SK-N-SH treated with all-trans-retinoic acid at 6 μM for 48 hours (cell line): ENCODE data around the gene TBXA2R.

Source experiments
- ATAC-seq: fragments of 200-7000 bp; cut with Tn5 transposase; 3 replicates; pipeline ENCODE4 v1.9.1; 2020; ENCODE audit warnings: mild to moderate bottlenecking, moderate library complexity
- ARNTL ChIP-seq: fragments of 450-650 bp; formaldehyde crosslinking; IDR thresholded peaks from 2 replicates; pipeline ENCODE4 v1.5.0; 2020; ENCODE audit warnings: low read depth, mild to moderate bottlenecking, moderate library complexity, borderline replicate concordance
- BACH2 ChIP-seq: fragments of 250-450 bp; sonication (Bioruptor Pico); IDR thresholded peaks from 2 replicates; pipeline ENCODE4 v1.9.0; 2021; ENCODE audit warnings: mild to moderate bottlenecking, borderline replicate concordance
- CSDC2 ChIP-seq: fragments of 250-450 bp; sonication (Bioruptor Pico); IDR thresholded peaks from 2 replicates; pipeline ENCODE4 v1.5.0; 2020; ENCODE audit warnings: mild to moderate bottlenecking, moderate library complexity
- ESRRG ChIP-seq: fragments of 250-450 bp; sonication (Bioruptor Pico); IDR thresholded peaks from 2 replicates; pipeline ENCODE4 v1.6.1; 2021; ENCODE audit warnings: mild to moderate bottlenecking
- GLIS3 ChIP-seq: fragments of 250-450 bp; sonication (Bioruptor Pico); IDR thresholded peaks from 2 replicates; pipeline ENCODE4 v1.5.0; 2020; ENCODE audit warnings: mild to moderate bottlenecking, moderate library complexity
- ISL1 ChIP-seq: fragments of 250-450 bp; sonication (Bioruptor Pico); IDR thresholded peaks from 2 replicates; pipeline ENCODE4 v2.1.2; 2022; ENCODE audit warnings: mild to moderate bottlenecking, moderate library complexity
- OSR1 ChIP-seq: fragments of 250-450 bp; sonication (Bioruptor Pico); IDR thresholded peaks from 2 replicates; pipeline ENCODE4 v1.8.0; 2022; ENCODE audit warnings: moderate library complexity, mild to moderate bottlenecking, inconsistent platforms
- RARB ChIP-seq: fragments of 250-450 bp; sonication (Bioruptor Pico); IDR thresholded peaks from 2 replicates; pipeline ENCODE4 v1.8.0; 2021; ENCODE audit warnings: mild to moderate bottlenecking, moderate library complexity
- SNAI2 ChIP-seq: fragments of 250-450 bp; sonication (Bioruptor Pico); IDR thresholded peaks from 2 replicates; pipeline ENCODE4 v1.5.0; 2020; ENCODE audit warnings: mild to moderate bottlenecking, moderate library complexity
- TCF4 ChIP-seq: fragments of 250-450 bp; sonication (Bioruptor Pico); IDR thresholded peaks from 2 replicates; pipeline ENCODE4 v1.8.0; 2021; ENCODE audit warnings: mild to moderate bottlenecking, moderate library complexity, borderline replicate concordance
- TOX ChIP-seq: fragments of 250-450 bp; sonication (Bioruptor Pico); IDR thresholded peaks from 2 replicates; pipeline ENCODE4 v1.8.0; 2021; ENCODE audit warnings: mild to moderate bottlenecking, moderate library complexity, borderline replicate concordance
- ZC3H10 ChIP-seq: fragments of 250-450 bp; sonication (Bioruptor Pico); IDR thresholded peaks from 2 replicates; pipeline ENCODE4 v1.5.1; 2021; ENCODE audit warnings: mild to moderate bottlenecking, moderate library complexity
- ZFP3 ChIP-seq: fragments of 250-450 bp; sonication (Bioruptor Pico); IDR thresholded peaks from 2 replicates; pipeline ENCODE4 v1.5.0; 2020; ENCODE audit warnings: mild to moderate bottlenecking, moderate library complexity
- ZFP30 ChIP-seq: fragments of 450-650 bp; formaldehyde crosslinking; IDR thresholded peaks from 2 replicates; pipeline ENCODE4 v1.5.0; 2022; ENCODE audit warnings: mild to moderate bottlenecking, moderate library complexity
- ZNF565 ChIP-seq: fragments of 450-650 bp; formaldehyde crosslinking; conservative IDR thresholded peaks from 2 replicates; pipeline ENCODE4 v1.5.0; 2020; ENCODE audit warnings: low read depth, mild to moderate bottlenecking, moderate library complexity
- ZNF70 ChIP-seq: fragments of 450-650 bp; formaldehyde crosslinking; IDR thresholded peaks from 2 replicates; pipeline ENCODE4 v1.5.0; 2020; ENCODE audit warnings: mild to moderate bottlenecking, moderate library complexity
- ZNF8 ChIP-seq: fragments of 450-650 bp; formaldehyde crosslinking; IDR thresholded peaks from 2 replicates; pipeline ENCODE4 v1.5.0; 2020; ENCODE audit warnings: mild to moderate bottlenecking, moderate library complexity
- TF ChIP-seq, protein P1 (sequence below): fragments of 250-450 bp; sonication (Bioruptor Pico); IDR thresholded peaks from 2 replicates; pipeline ENCODE4 v1.5.1; 2021; ENCODE audit warnings: mild to moderate bottlenecking, moderate library complexity
- TF ChIP-seq, protein P2 (sequence below): fragments of 250-450 bp; sonication (Bioruptor Pico); IDR thresholded peaks from 2 replicates; pipeline ENCODE4 v1.5.0; 2020; ENCODE audit warnings: mild to moderate bottlenecking, moderate library complexity
- TF ChIP-seq, protein P3 (sequence below): fragments of 250-450 bp; sonication (Bioruptor Pico); IDR thresholded peaks from 2 replicates; pipeline ENCODE4 v1.5.1; 2020; ENCODE audit warnings: low read depth, mild to moderate bottlenecking, moderate library complexity
- TF ChIP-seq, protein P4 (sequence below): fragments of 250-450 bp; sonication (Bioruptor Pico); IDR thresholded peaks from 2 replicates; pipeline ENCODE4 v1.8.0; 2020; ENCODE audit warnings: mild to moderate bottlenecking, moderate library complexity, borderline replicate concordance
- TF ChIP-seq, protein P5 (sequence below): fragments of 250-450 bp; sonication (Bioruptor Pico); IDR thresholded peaks from 2 replicates; pipeline ENCODE4 v1.8.0; 2021; ENCODE audit warnings: low read depth, mild to moderate bottlenecking, moderate library complexity, borderline replicate concordance

TBXA2R gene

DNA sequence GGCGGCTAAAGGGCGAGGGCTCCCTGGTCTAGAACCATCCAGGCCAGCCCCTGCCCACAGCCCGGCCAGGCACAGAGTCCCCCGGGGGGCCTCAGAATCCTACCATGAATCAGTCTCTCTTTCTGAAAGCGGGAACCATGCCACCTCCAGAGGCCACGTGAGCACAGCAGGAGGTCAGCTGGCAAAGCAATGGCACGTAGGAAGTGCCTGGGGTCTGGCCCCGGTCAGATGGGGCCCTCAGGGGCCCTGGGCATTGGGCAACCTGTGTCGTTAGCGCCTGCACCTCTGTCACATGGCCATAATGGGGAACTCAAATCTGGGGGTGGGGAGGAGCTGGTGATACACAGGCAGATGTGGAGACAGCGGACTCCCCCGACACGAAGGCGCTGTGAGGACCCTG is 58.1 kb downstream of the TBXA2R start:
- TF ChIP-seq TCF4 (CRISPR knock-in tag) (no peak), ARNTL (CRISPR knock-in tag) (no peak), ZNF565 (CRISPR knock-in tag) (no peak), ZC3H10 (CRISPR knock-in tag) (no peak), GLIS3 (no peak), SNAI2 (CRISPR knock-in tag) (no peak)
- TF ChIP-seq, protein P1, sequence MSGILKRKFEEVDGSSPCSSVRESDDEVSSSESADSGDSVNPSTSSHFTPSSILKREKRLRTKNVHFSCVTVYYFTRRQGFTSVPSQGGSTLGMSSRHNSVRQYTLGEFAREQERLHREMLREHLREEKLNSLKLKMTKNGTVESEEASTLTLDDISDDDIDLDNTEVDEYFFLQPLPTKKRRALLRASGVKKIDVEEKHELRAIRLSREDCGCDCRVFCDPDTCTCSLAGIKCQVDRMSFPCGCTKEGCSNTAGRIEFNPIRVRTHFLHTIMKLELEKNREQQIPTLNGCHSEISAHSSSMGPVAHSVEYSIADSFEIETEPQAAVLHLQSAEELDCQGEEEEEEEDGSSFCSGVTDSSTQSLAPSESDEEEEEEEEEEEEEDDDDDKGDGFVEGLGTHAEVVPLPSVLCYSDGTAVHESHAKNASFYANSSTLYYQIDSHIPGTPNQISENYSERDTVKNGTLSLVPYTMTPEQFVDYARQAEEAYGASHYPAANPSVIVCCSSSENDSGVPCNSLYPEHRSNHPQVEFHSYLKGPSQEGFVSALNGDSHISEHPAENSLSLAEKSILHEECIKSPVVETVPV: no peak
- TF ChIP-seq, protein P2, sequence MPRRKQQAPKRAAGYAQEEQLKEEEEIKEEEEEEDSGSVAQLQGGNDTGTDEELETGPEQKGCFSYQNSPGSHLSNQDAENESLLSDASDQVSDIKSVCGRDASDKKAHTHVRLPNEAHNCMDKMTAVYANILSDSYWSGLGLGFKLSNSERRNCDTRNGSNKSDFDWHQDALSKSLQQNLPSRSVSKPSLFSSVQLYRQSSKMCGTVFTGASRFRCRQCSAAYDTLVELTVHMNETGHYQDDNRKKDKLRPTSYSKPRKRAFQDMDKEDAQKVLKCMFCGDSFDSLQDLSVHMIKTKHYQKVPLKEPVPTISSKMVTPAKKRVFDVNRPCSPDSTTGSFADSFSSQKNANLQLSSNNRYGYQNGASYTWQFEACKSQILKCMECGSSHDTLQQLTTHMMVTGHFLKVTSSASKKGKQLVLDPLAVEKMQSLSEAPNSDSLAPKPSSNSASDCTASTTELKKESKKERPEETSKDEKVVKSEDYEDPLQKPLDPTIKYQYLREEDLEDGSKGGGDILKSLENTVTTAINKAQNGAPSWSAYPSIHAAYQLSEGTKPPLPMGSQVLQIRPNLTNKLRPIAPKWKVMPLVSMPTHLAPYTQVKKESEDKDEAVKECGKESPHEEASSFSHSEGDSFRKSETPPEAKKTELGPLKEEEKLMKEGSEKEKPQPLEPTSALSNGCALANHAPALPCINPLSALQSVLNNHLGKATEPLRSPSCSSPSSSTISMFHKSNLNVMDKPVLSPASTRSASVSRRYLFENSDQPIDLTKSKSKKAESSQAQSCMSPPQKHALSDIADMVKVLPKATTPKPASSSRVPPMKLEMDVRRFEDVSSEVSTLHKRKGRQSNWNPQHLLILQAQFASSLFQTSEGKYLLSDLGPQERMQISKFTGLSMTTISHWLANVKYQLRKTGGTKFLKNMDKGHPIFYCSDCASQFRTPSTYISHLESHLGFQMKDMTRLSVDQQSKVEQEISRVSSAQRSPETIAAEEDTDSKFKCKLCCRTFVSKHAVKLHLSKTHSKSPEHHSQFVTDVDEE (CRISPR knock-in tag): no peak
- ATAC-seq: no peak

DNA sequence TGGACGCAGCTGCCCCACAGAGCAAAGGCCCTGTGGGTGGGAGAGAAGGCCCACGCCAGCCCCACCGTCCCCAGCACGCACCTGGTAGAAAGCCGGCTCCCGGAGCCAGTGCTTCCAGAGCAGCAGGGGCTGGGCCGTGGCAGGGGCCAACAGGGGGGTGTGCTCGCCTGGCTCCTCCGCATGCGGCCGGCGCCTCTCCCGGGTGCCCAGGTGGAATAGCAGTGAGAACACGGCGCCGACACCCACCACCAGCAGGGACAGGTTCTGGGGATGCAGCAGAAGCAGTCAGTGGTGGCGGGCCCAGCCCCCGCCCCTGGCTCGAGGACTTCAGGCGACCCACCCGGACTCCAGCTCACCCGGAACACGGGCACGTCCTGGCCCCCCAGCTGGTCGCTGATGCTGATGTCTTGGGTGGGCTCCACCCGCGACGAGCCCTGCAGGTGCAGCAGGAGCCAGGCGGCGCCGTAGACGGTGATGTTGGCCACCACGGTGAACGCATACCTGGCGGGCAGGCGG is 58.9 kb downstream of the TBXA2R start:
- ATAC-seq: no peak
- TF ChIP-seq ARNTL (CRISPR knock-in tag): no peak
- TF ChIP-seq ESRRG (CRISPR knock-in tag): no peak
- no peak for TF ChIP-seq ZNF70 (CRISPR knock-in tag)
- TF ChIP-seq, all 23 proteins: peak for 0

DNA sequence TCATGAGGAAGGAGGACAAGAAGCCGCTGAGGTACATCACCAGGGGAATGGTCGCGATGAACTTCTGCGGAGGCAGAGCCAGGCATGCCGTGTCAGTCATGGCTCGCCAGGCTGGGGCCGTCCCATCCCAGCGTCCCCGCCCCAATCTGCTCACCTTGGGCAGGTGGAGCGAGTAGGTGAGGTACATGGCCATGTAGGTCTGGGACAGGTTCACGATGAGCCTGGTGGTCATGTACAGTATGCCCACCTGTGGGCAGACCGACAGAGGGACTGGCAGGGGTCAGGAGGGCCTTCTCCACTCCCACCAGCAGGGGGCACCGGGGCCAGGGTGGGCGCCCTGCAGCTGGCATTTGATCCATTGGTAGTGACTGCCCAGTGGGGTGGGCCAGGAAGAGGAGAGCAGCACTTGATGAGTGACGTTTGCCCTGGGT is 59.4 kb downstream of the TBXA2R start:
- TF ChIP-seq RARB: no peak
- TF ChIP-seq, protein P2 (CRISPR knock-in tag): no peak
- TF ChIP-seq, protein P3, sequence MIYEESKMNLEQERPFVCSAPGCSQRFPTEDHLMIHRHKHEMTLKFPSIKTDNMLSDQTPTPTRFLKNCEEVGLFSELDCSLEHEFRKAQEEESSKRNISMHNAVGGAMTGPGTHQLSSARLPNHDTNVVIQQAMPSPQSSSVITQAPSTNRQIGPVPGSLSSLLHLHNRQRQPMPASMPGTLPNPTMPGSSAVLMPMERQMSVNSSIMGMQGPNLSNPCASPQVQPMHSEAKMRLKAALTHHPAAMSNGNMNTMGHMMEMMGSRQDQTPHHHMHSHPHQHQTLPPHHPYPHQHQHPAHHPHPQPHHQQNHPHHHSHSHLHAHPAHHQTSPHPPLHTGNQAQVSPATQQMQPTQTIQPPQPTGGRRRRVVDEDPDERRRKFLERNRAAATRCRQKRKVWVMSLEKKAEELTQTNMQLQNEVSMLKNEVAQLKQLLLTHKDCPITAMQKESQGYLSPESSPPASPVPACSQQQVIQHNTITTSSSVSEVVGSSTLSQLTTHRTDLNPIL (CRISPR knock-in tag): no peak
- TF ChIP-seq TCF4 (CRISPR knock-in tag): no peak
- TF ChIP-seq, protein P4, sequence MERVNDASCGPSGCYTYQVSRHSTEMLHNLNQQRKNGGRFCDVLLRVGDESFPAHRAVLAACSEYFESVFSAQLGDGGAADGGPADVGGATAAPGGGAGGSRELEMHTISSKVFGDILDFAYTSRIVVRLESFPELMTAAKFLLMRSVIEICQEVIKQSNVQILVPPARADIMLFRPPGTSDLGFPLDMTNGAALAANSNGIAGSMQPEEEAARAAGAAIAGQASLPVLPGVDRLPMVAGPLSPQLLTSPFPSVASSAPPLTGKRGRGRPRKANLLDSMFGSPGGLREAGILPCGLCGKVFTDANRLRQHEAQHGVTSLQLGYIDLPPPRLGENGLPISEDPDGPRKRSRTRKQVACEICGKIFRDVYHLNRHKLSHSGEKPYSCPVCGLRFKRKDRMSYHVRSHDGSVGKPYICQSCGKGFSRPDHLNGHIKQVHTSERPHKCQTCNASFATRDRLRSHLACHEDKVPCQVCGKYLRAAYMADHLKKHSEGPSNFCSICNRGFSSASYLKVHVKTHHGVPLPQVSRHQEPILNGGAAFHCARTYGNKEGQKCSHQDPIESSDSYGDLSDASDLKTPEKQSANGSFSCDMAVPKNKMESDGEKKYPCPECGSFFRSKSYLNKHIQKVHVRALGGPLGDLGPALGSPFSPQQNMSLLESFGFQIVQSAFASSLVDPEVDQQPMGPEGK (CRISPR knock-in tag): no peak
- no peak for TF ChIP-seq ARNTL (CRISPR knock-in tag)
- no peak for TF ChIP-seq TOX (CRISPR knock-in tag)
- no peak for TF ChIP-seq BACH2 (CRISPR knock-in tag)
- no peak for TF ChIP-seq ZFP3
- no peak for TF ChIP-seq ZC3H10 (CRISPR knock-in tag)
- no peak for TF ChIP-seq OSR1 (CRISPR knock-in tag)
- TF ChIP-seq, protein P5, sequence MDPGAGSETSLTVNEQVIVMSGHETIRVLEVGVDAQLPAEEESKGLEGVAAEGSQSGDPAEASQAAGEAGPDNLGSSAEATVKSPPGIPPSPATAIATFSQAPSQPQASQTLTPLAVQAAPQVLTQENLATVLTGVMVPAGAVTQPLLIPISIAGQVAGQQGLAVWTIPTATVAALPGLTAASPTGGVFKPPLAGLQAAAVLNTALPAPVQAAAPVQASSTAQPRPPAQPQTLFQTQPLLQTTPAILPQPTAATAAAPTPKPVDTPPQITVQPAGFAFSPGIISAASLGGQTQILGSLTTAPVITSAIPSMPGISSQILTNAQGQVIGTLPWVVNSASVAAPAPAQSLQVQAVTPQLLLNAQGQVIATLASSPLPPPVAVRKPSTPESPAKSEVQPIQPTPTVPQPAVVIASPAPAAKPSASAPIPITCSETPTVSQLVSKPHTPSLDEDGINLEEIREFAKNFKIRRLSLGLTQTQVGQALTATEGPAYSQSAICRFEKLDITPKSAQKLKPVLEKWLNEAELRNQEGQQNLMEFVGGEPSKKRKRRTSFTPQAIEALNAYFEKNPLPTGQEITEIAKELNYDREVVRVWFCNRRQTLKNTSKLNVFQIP (CRISPR knock-in tag): no peak
- no peak for TF ChIP-seq ZFP30
- TF ChIP-seq ZNF70 (CRISPR knock-in tag): no peak
- TF ChIP-seq, protein P1: no peak
- no peak for TF ChIP-seq CSDC2 (CRISPR knock-in tag)
- TF ChIP-seq ZNF8 (CRISPR knock-in tag): no peak
- TF ChIP-seq ZNF565 (CRISPR knock-in tag): no peak
- no peak for TF ChIP-seq SNAI2 (CRISPR knock-in tag)
- no peak for TF ChIP-seq ISL1
- no peak for ATAC-seq
